ENCODE data around the gene PIK3R2.

- TF ChIP-seq POLR2AphosphoS5 (IDR thresholded peaks at IDR 0.05; ENCODE audit: low read depth, low read length) (no peak), TAF1 (IDR thresholded peaks at IDR 0.05; ENCODE audit: borderline replicate concordance, insufficient read depth, low read length) (no peak), FOXP2 (optimal IDR thresholded peaks at IDR 0.05; ENCODE audit: borderline replicate concordance, extremely low read depth, extremely low read length, insufficient read depth) (no peak), SIN3A (IDR thresholded peaks at IDR 0.05; ENCODE audit: borderline replicate concordance, insufficient read depth, low read length) (no peak)
- TF ChIP-seq, protein P1, sequence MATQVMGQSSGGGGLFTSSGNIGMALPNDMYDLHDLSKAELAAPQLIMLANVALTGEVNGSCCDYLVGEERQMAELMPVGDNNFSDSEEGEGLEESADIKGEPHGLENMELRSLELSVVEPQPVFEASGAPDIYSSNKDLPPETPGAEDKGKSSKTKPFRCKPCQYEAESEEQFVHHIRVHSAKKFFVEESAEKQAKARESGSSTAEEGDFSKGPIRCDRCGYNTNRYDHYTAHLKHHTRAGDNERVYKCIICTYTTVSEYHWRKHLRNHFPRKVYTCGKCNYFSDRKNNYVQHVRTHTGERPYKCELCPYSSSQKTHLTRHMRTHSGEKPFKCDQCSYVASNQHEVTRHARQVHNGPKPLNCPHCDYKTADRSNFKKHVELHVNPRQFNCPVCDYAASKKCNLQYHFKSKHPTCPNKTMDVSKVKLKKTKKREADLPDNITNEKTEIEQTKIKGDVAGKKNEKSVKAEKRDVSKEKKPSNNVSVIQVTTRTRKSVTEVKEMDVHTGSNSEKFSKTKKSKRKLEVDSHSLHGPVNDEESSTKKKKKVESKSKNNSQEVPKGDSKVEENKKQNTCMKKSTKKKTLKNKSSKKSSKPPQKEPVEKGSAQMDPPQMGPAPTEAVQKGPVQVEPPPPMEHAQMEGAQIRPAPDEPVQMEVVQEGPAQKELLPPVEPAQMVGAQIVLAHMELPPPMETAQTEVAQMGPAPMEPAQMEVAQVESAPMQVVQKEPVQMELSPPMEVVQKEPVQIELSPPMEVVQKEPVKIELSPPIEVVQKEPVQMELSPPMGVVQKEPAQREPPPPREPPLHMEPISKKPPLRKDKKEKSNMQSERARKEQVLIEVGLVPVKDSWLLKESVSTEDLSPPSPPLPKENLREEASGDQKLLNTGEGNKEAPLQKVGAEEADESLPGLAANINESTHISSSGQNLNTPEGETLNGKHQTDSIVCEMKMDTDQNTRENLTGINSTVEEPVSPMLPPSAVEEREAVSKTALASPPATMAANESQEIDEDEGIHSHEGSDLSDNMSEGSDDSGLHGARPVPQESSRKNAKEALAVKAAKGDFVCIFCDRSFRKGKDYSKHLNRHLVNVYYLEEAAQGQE (IDR thresholded peaks at IDR 0.05; ENCODE audit: insufficient read depth in 1 of 2, low read depth in 2 of 2, low read length in 2 of 2), result no peak
These were observed 15.2 kb upstream of the PIK3R2 start for GRCh38 chr19:18137657-18138339.
